Measurements from ENCODE around the gene EML4.

Gene EML4

GRCh38 chr2:42168459-42169099 is 574 bp upstream of the EML4 start:
- Histone ChIP-seq H3K4me3 (ENCODE audit: low read depth, low read length) (peak overlapping the region; percentile 24; the same call in 1 of the 2 replicates), H3K9me3 (ENCODE audit: severe bottlenecking) (peaks cover 5% of the 10 kb centered on the region), H3K36me3 (no peaks in the 10 kb centered on the region), H3K27ac (peak overlapping the region; percentile 46; the same call in 1 of the 2 replicates), H3K27me3 (ENCODE audit: insufficient read depth, low read depth, severe bottlenecking) (no peaks in the 10 kb centered on the region)
- TF ChIP-seq, protein P1, sequence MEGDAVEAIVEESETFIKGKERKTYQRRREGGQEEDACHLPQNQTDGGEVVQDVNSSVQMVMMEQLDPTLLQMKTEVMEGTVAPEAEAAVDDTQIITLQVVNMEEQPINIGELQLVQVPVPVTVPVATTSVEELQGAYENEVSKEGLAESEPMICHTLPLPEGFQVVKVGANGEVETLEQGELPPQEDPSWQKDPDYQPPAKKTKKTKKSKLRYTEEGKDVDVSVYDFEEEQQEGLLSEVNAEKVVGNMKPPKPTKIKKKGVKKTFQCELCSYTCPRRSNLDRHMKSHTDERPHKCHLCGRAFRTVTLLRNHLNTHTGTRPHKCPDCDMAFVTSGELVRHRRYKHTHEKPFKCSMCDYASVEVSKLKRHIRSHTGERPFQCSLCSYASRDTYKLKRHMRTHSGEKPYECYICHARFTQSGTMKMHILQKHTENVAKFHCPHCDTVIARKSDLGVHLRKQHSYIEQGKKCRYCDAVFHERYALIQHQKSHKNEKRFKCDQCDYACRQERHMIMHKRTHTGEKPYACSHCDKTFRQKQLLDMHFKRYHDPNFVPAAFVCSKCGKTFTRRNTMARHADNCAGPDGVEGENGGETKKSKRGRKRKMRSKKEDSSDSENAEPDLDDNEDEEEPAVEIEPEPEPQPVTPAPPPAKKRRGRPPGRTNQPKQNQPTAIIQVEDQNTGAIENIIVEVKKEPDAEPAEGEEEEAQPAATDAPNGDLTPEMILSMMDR (IDR thresholded peaks at IDR 0.05; ENCODE audit: low read depth, low read length): no peak
- no peak for DNase-seq

DNA sequence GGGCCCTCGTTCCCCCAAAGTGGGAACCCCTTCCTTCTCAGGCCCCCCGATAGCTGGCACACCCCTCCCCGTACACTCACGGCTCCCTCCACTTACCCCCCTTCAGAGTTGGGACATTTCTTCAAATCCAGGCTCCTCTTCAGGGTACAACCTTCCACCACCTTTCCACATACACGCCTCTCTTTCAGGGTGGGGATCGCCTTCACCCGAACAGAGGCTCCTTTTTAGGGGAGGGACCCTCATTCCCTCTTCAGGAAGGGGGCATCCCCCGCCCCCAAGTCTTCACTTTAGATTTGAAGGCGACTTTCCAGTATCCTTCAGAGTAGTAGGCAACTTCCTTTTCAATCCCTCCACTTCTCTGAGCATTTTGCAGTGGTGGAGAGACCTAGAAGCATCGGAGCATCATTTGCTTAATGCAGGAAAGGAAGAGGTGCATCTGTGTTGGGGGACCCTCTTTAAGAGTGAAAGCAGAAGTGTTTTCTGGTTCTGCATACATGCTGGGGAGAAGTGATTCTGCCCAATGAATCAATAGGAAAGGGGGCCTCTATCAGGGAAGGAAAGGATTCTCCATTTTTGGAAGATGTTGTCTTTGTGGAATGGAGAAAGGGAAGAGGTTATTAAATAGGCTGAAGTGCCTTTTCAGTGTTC is 845 bp downstream of the EML4 start:
- Histone ChIP-seq H3K27me3 (ENCODE audit: insufficient read depth, low read depth, severe bottlenecking) (no peaks in the 10 kb centered on the region), H3K36me3 (no peaks in the 10 kb centered on the region), H3K27ac (peak overlapping the region; percentile 87), H3K4me3 (ENCODE audit: low read depth, low read length) (peak overlapping the region; percentile 86), H3K9me3 (ENCODE audit: severe bottlenecking) (peaks cover 5% of the 10 kb centered on the region)
- TF ChIP-seq, protein P1 (IDR thresholded peaks at IDR 0.05; ENCODE audit: low read depth, low read length): no peak
- no peak for DNase-seq

- DNase-seq: no peak
- TF ChIP-seq, protein P1 (IDR thresholded peaks at IDR 0.05; ENCODE audit: low read depth, low read length): no peak
These were observed 1.7 kb downstream of the EML4 start for GRCh38 chr2:42170619-42171395.

GRCh38 chr2:42171396-42171980 is 2.3 kb downstream of the EML4 start:
- no peaks in the 10 kb centered on the region for H3K27me3 ChIP-seq (ENCODE audit: insufficient read depth, low read depth, severe bottlenecking)
- TF ChIP-seq, protein P1 (IDR thresholded peaks at IDR 0.05; ENCODE audit: low read depth, low read length): no peak
- H3K4me3 ChIP-seq (ENCODE audit: low read depth, low read length): no peak overlapping the region
- H3K36me3 ChIP-seq: no peaks in the 10 kb centered on the region
- peaks cover 5% of the 10 kb centered on the region for H3K9me3 ChIP-seq (ENCODE audit: severe bottlenecking)
- DNase-seq: no peak
- H3K27ac ChIP-seq: no peak overlapping the region

More at GRCh38 chr2:42170619-42171395, 1.7 kb downstream of the EML4 start:
- H3K4me3 ChIP-seq (ENCODE audit: low read depth, low read length): peak overlapping the region; percentile 86
- no peak overlapping the region for H3K27ac ChIP-seq
- no peaks in the 10 kb centered on the region for H3K36me3 ChIP-seq
- peaks cover 5% of the 10 kb centered on the region for H3K9me3 ChIP-seq (ENCODE audit: severe bottlenecking)
- H3K27me3 ChIP-seq (ENCODE audit: insufficient read depth, low read depth, severe bottlenecking): no peaks in the 10 kb centered on the region

DNA sequence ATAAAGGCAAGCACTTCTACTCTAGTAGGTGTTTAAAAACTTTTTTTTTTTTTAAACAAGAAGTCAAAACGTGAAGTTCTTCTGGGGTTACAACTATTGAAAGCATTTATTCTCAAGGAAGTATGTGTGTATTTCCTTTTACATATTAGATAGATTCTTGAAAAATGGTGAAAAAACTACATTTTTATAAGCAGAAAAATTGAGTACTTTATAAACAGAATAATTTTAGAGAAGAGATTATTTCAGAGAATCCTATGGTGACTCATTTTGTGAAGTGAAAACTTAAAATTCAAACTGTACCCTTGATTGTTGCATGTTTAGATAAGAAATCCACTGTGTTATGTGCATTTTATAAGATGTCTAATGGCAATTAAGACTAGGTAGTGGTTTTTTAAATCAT is 2.9 kb downstream of the EML4 start:
- Histone ChIP-seq H3K4me3 (ENCODE audit: low read depth, low read length) (no peak overlapping the region), H3K27ac (no peak overlapping the region), H3K27me3 (ENCODE audit: insufficient read depth, low read depth, severe bottlenecking) (no peaks in the 10 kb centered on the region), H3K9me3 (ENCODE audit: severe bottlenecking) (peaks cover 5% of the 10 kb centered on the region), H3K36me3 (no peaks in the 10 kb centered on the region; the same call in 1 of the 2 replicates)
- no peak for DNase-seq
- TF ChIP-seq, protein P1 (IDR thresholded peaks at IDR 0.05; ENCODE audit: low read depth, low read length): no peak
